Fibroblast of villous mesenchyme (primary cell): ENCODE data around the gene EIF4EBP2. TPM values are rescaled to one million over a fixed set of nuclear protein-coding genes. Genes with fewer than 3 reads are reported as not detected.

Source experiments
- DNase-seq: peaks from one replicate; pipeline ENCODE4 v3.0.0-alpha.2; 2010; ENCODE audit warnings: low read depth
- H3K4me3 ChIP-seq: 2 replicates; pipeline ENCODE4 v1.5.1; 2011; ENCODE audit warnings: low read depth, mild to moderate bottlenecking, low read length
- total RNA-seq: library from RNA; depleted of rRNA; stranded (reverse); fragments of >200 nt; gene quantifications from 2 replicates; pipeline ENCODE4 v1.2.3, GENCODE V29; 2012
- TF ChIP-seq, protein P1 (sequence below): IDR thresholded peaks from 2 replicates; pipeline ENCODE4 v1.5.1; 2012; ENCODE audit warnings: low read depth, mild to moderate bottlenecking, low read length; ENCODE audit not compliant: insufficient read depth

EIF4EBP2 gene
- total RNA-seq, 1 donor: 58.7 TPM

- no peak for DNase-seq
- TF ChIP-seq, protein P1, sequence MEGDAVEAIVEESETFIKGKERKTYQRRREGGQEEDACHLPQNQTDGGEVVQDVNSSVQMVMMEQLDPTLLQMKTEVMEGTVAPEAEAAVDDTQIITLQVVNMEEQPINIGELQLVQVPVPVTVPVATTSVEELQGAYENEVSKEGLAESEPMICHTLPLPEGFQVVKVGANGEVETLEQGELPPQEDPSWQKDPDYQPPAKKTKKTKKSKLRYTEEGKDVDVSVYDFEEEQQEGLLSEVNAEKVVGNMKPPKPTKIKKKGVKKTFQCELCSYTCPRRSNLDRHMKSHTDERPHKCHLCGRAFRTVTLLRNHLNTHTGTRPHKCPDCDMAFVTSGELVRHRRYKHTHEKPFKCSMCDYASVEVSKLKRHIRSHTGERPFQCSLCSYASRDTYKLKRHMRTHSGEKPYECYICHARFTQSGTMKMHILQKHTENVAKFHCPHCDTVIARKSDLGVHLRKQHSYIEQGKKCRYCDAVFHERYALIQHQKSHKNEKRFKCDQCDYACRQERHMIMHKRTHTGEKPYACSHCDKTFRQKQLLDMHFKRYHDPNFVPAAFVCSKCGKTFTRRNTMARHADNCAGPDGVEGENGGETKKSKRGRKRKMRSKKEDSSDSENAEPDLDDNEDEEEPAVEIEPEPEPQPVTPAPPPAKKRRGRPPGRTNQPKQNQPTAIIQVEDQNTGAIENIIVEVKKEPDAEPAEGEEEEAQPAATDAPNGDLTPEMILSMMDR: no peak
- no peak overlapping the region for H3K4me3 ChIP-seq
Observed at GRCh38 chr10:70360215-70360614, 43.7 kb upstream of the EIF4EBP2 start.

DNA sequence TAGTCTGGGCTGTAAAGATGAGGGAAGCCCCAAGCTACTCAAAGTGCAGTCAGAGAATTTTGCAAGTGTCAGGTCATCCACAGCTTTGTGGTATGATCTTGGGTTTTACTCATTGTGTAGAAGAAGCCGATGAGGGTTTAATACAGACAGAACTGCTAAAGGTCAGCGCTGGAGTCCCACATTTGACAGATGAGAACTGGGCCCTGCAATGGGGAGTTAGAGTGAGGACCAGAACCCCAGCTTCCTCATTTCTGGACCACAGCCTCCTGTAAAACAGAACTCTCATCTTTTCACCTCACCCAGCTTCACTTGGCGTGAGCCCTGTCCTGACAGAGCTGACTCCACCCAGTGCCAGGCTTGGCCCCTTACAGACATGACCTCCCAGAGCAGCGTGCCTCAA lies 41.6 kb upstream of the EIF4EBP2 start:
- DNase-seq: no peak
- TF ChIP-seq, protein P1: no peak

DNA sequence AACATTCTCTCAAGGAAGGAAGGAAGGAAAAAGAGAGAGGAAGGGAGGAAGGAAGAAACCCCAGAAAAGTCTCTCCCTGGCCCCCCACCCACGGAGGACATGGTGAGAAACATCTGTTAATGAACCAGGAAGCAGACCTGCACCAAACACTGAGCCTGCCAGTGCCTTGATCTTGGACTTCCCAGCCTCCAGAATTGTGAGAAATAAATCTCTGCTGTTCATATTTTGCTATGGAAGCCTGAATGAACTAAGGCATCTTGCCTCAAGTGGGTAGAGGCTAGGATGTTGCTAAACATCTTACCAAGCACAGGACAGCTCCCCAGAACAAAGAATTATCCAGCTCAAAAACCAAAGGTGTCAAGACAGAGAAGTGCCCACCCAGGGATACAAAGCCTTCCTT lies 40.7 kb upstream of the EIF4EBP2 start:
- TF ChIP-seq, protein P1: no peak
- DNase-seq: no peak
- H3K4me3 ChIP-seq: no peak overlapping the region

More for the DNA sequence above, 41.6 kb upstream of the EIF4EBP2 start:
- H3K4me3 ChIP-seq: no peak overlapping the region

DNA sequence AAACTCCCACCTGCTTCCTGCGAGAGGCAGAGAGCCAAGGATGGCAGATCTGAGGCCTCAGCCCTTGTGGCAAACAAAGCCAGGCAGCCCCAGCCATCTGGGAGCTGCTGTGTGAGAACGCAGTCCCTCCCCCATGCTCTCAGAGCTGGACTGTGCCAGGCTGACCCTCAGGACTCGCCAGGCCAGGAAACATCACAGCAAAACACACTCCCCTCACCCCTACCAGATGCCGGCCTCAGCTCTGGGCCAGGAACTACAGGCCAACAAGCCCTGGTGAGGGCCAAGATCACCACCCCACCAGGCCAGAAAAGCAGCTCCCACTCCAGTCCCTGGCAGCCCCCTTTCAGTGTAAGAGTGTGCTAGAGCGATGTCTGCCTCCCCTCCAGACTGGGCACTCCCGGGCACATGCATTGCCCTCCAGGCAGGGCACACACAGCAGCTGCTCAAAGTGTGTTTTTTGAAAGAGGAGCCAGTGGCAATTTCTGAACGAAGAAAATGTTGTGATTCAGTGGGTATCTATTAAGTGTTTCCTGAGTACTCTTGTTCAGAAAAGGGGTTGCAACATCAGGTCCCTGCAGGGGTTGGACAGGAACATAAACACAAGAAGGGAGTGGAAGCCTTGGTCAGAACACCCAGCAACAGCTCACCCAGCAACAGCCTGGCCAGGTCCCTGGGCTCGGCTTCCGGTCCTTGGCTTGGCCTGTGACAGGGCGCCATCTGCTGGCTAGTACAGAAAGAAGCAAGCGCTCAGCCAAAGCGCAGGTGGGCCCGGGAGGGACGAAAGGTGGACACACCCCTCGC lies 39.8 kb upstream of the EIF4EBP2 start:
- TF ChIP-seq, protein P1: peak; percentile 92
- peak overlapping the region; percentile 18 for H3K4me3 ChIP-seq
- peak; percentile 100 for DNase-seq

- TF ChIP-seq, protein P1: no peak
- H3K4me3 ChIP-seq: no peak overlapping the region
- no peak for DNase-seq
Observed at GRCh38 chr10:70364772-70365091, 39.2 kb upstream of the EIF4EBP2 start.

GRCh38 chr10:70367195-70367796 lies 36.6 kb upstream of the EIF4EBP2 start:
- peak; percentile 96 for DNase-seq
- TF ChIP-seq, protein P1: no peak
- no peak overlapping the region for H3K4me3 ChIP-seq
